A673 (cell line): ENCODE data around the gene RPTOR. TPM values are rescaled to one million over a fixed set of nuclear protein-coding genes. Genes with fewer than 3 reads are reported as not detected.

Experiments used
- BruUV-seq: library from RNA; stranded (reverse); fragments of 400-500 nt; replicated peaks from 2 replicates; lab custom pipeline; 2021; lab: Mats Ljungman, UMichigan
- CTCF ChIA-PET: fragments of 300-600 bp; sonication (Branson Sonifier 250); formaldehyde crosslinking; loops from one replicate; lab custom pipeline; 2022; ENCODE audit warnings: antibody characterized with exemption; lab: Charles Lee
- POLR2A ChIA-PET: fragments of 300-600 bp; sonication (Branson Sonifier 250); formaldehyde crosslinking; loops from one replicate; lab custom pipeline; 2022; ENCODE audit warnings: antibody characterized with exemption; ENCODE audit not compliant: low non-redundant PET; lab: Charles Lee
- DNase-seq: peaks from one replicate; pipeline ENCODE4 v3.0.0-alpha.2; 2015; ENCODE audit warnings: low spot score
- H3K27ac ChIP-seq: fragments of 200-600 bp; sonication (generic); 2 replicates; pipeline ENCODE4 v1.5.1; 2016; ENCODE audit warnings: mixed run types, low read depth, mild to moderate bottlenecking, mixed read lengths, antibody characterized with exemption, low read length; ENCODE audit not compliant: poor library complexity, severe bottlenecking
- H3K27me3 ChIP-seq: fragments of 200-600 bp; sonication (generic); replicated peaks from 2 replicates; pipeline ENCODE4 v1.6.1; 2017; ENCODE audit warnings: mixed run types, low read depth, mild to moderate bottlenecking, mixed read lengths, antibody characterized with exemption, low read length; ENCODE audit not compliant: insufficient read depth, poor library complexity
- H3K36me3 ChIP-seq: fragments of 200-600 bp; sonication (generic); 2 replicates; pipeline ENCODE4 v1.6.1; 2016; ENCODE audit warnings: mixed run types, mild to moderate bottlenecking, mixed read lengths, antibody characterized with exemption, low read length; ENCODE audit not compliant: insufficient read depth, poor library complexity, severe bottlenecking
- H3K4me1 ChIP-seq: fragments of 200-600 bp; sonication (generic); 2 replicates; pipeline ENCODE4 v1.6.1; 2017; ENCODE audit warnings: mixed run types, mild to moderate bottlenecking, mixed read lengths, antibody characterized with exemption, low read length; ENCODE audit not compliant: insufficient read depth, poor library complexity, severe bottlenecking
- H3K4me3 ChIP-seq: fragments of 200-600 bp; sonication (generic); 2 replicates; pipeline ENCODE4 v1.5.1; 2016; ENCODE audit warnings: low read depth, mixed run types, mild to moderate bottlenecking, mixed read lengths, low read length; ENCODE audit not compliant: poor library complexity, severe bottlenecking
- H3K9me3 ChIP-seq: fragments of 200-600 bp; sonication (generic); 2 replicates; pipeline ENCODE4 v1.6.1; 2016; ENCODE audit warnings: mixed run types, low read depth, mild to moderate bottlenecking, mixed read lengths, antibody characterized with exemption, low read length; ENCODE audit not compliant: poor library complexity, severe bottlenecking
- EZH2 ChIP-seq: fragments of 200-600 bp; sonication (generic); IDR thresholded peaks from 2 replicates; pipeline ENCODE4 v1.6.1; 2017; ENCODE audit warnings: borderline replicate concordance, low read depth, mild to moderate bottlenecking, mixed read lengths, antibody characterized with exemption, low read length; ENCODE audit not compliant: poor library complexity, severe bottlenecking
- intact Hi-C: fragments of 100-400 bp; cut with micrococcal nuclease; formaldehyde crosslinking; loops from one replicate; pipeline ENCODE4 v1.10.0; 2022; ENCODE audit not compliant: unreplicated experiment
- total RNA-seq: library from RNA; stranded (reverse); gene quantifications from 2 replicates; pipeline ENCODE4 v1.2.3, GENCODE V29; 2021
- TF ChIP-seq, protein P1 (sequence below): fragments of 300-800, 200-600 bp; sonication (generic); conservative IDR thresholded peaks from 2 replicates; pipeline ENCODE4 v1.5.1; 2017; ENCODE audit warnings: low read depth, mild to moderate bottlenecking, antibody characterized with exemption, low read length, moderate library complexity, mixed read lengths

The RPTOR gene
- total RNA-seq, 1 experiment from 2014 or later = 55.2 TPM

DNA sequence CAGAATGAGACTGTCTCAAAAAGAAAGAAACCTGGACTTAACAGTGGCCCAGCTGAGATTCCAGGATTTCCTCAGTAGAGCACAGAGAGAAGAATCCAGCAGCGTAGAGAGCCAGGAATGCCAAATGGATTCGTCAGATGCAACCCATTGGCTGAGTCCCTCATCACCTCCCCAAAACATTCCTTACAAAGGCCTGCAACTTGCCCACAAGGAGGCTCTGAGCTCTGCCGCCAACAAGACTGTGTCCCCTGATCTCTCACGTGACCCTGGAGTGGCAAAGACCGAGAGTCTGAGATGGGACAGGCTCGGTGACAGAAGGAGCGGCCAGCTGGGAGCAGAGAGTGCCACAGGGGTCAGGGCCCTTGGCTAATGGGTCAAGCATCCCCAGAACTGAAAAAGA is 440.1 kb downstream of the RPTOR start:
- POLR2A ChIA-PET = interaction anchor here (0.6 kb wide), 1 partner anchor 18 kb away, joined by 3 read pairs; no protein-coding TSS in a partner anchor
- H3K27ac ChIP-seq = no peak overlapping the region
- H3K4me3 ChIP-seq = no peak overlapping the region
- intact Hi-C loops = loop anchor here (5.0 kb wide), 2 partner anchors 117 to 258 kb away; no protein-coding TSS in a partner anchor
- no peaks in the 10 kb centered on the region for H3K9me3 ChIP-seq
- H3K36me3 ChIP-seq = no peaks in the 10 kb centered on the region
- H3K27me3 ChIP-seq = no peaks in the 10 kb centered on the region
- DNase-seq = no peak
- CTCF ChIA-PET = no interaction called here
- TF ChIP-seq EZH2 = no peak
- no peaks in the 10 kb centered on the region for H3K4me1 ChIP-seq
- BruUV-seq = no TSS peak

DNA sequence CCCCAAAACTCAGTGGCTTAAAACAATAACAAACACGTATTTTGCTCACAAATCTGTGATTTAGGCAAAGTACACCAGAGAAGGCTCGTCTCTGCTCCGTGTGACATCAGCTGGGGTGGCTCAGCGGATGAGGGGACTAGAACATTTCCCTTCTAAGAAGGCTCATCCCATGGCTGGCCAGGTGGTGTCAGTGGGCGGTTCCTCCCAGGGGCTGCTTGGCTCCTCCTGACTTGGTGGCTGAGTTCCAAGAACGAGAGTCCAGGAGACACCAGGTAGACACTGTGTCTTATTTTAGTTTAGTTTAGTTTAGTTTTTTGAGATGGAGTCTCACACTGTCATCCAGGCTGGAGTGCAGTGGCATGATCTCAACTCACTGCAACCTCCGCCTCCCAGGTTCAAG is 441.4 kb downstream of the RPTOR start:
- H3K36me3 ChIP-seq = no peaks in the 10 kb centered on the region
- CTCF ChIA-PET = no interaction called here
- BruUV-seq = no TSS peak
- H3K27me3 ChIP-seq = no peaks in the 10 kb centered on the region
- H3K9me3 ChIP-seq = no peaks in the 10 kb centered on the region
- no peak for TF ChIP-seq EZH2
- TF ChIP-seq, protein P1, sequence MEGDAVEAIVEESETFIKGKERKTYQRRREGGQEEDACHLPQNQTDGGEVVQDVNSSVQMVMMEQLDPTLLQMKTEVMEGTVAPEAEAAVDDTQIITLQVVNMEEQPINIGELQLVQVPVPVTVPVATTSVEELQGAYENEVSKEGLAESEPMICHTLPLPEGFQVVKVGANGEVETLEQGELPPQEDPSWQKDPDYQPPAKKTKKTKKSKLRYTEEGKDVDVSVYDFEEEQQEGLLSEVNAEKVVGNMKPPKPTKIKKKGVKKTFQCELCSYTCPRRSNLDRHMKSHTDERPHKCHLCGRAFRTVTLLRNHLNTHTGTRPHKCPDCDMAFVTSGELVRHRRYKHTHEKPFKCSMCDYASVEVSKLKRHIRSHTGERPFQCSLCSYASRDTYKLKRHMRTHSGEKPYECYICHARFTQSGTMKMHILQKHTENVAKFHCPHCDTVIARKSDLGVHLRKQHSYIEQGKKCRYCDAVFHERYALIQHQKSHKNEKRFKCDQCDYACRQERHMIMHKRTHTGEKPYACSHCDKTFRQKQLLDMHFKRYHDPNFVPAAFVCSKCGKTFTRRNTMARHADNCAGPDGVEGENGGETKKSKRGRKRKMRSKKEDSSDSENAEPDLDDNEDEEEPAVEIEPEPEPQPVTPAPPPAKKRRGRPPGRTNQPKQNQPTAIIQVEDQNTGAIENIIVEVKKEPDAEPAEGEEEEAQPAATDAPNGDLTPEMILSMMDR = no peak
- POLR2A ChIA-PET = no interaction called here
- intact Hi-C loops = loop anchor here (5.0 kb wide), 1 partner anchor 256 kb away; no protein-coding TSS in a partner anchor
- H3K4me1 ChIP-seq = no peaks in the 10 kb centered on the region
- H3K27ac ChIP-seq = no peak overlapping the region
- no peak overlapping the region for H3K4me3 ChIP-seq
- no peak for DNase-seq

DNA sequence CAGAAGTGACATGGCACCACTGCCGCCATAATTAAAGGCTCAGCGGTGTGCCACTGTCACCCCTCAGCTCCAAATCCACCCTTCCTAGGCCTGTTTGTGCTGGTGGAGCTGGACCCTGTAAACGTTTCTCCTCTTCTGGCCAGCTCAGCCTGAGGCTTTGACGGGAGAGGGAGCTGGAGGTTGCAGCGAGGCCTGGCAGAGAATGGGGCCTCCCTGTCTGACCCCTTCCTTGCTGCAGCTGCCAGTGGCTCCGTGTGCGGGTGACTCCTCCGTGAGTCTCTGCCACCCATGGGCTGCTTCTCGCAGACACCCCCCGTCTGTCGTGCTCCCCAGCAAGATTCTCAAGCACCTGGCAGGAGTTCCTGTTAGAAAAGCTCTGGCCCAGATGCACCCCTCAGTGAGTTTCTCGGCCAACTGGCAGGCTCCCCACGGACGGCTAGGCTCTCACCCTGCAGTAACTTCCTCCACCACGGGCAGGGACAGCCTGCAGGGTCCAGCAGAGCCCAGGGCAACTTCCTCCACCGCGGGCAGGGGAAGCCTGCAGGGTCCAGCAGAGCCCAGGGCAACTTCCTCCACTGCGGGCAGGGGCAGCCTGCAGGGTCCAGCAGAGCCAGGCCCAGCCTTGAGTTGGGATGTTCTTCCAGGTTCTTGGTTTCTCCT is 442.3 kb downstream of the RPTOR start:
- Histone ChIP-seq H3K9me3 (no peaks in the 10 kb centered on the region), H3K4me3 (no peak overlapping the region), H3K36me3 (no peaks in the 10 kb centered on the region), H3K4me1 (no peaks in the 10 kb centered on the region), H3K27me3 (no peaks in the 10 kb centered on the region), H3K27ac (no peak overlapping the region)
- CTCF ChIA-PET = no interaction called here
- no peak for TF ChIP-seq EZH2
- TF ChIP-seq, protein P1 = no peak
- no TSS peak for BruUV-seq
- no peak for DNase-seq
- POLR2A ChIA-PET = interaction anchor here (0.5 kb wide), 1 partner anchor 17 kb away, joined by 4 read pairs; no protein-coding TSS in a partner anchor
- intact Hi-C loops = loop anchor here (5.0 kb wide), 1 partner anchor 255 kb away; no protein-coding TSS in a partner anchor
